Keratinocyte (primary cell): ENCODE results near the gene ZNF878.

Source experiments
- CTCF ChIP-seq, 3 experiments: IDR thresholded peaks in 1 of 3; conservative IDR thresholded peaks in 1 of 3; optimal IDR thresholded peaks in 1 of 3; 2 replicates in 2 of 3; 3 replicates in 1 of 3; pipeline versions ENCODE3 to v1.5.1; 2011; ENCODE audit warnings: low read length in 3 of 3, mild to moderate bottlenecking in 3 of 3, moderate library complexity in 2 of 3, control low read depth in 1 of 3, inconsistent platforms in 1 of 3; ENCODE audit not compliant: insufficient read depth in 2 of 3; ENCODE audit errors: extremely low read depth in 1 of 3
- EZH2 ChIP-seq: IDR thresholded peaks from one replicate; pipeline ENCODE4 v1.6.1; 2012; ENCODE audit warnings: inconsistent platforms, mild to moderate bottlenecking, low read length, moderate library complexity

GRCh38 chr19:12085074-12085818, 32.5 kb upstream of the ZNF878 start:
- TF ChIP-seq CTCF (optimal IDR thresholded peaks at IDR 0.05 in 1 of 3, IDR thresholded peaks at IDR 0.05 in 1 of 3, conservative IDR thresholded peaks at IDR 0.05 in 1 of 3; ENCODE audit: extremely low read depth in 1 of 3, insufficient read depth in 2 of 3, low read length in 3 of 3) = no peak
- no peak for TF ChIP-seq EZH2
